HEK293 (cell line): ENCODE data around the gene SAMD1.

ENCODE experiments used
- CTCF ChIP-seq: fragments of 450-650 bp; formaldehyde crosslinking; IDR thresholded peaks from 2 replicates; pipeline ENCODE4 v1.5.1; 2016; ENCODE audit warnings: missing biosample characterization, missing genetic modification characterization
- SETDB1 ChIP-seq: IDR thresholded peaks from one replicate; pipeline ENCODE4 v1.6.1; 2017; ENCODE audit warnings: mild to moderate bottlenecking, low read length, moderate library complexity, mixed read lengths; ENCODE audit not compliant: insufficient read length
- TRIM28 ChIP-seq: IDR thresholded peaks from 2 replicates; pipeline ENCODE4 v1.6.1; 2011; ENCODE audit warnings: low read length, control low read depth, borderline replicate concordance
- ZNF423 ChIP-seq: fragments of 450-650 bp; formaldehyde crosslinking; IDR thresholded peaks from 2 replicates; pipeline ENCODE4 v1.5.1; 2016; ENCODE audit warnings: missing biosample characterization, missing genetic modification characterization
- ZNF501 ChIP-seq: fragments of 450-650 bp; formaldehyde crosslinking; IDR thresholded peaks from 2 replicates; pipeline ENCODE4 v1.5.1; 2016; ENCODE audit warnings: missing biosample characterization, missing genetic modification characterization
- ZNF843 ChIP-seq: fragments of 450-650 bp; formaldehyde crosslinking; IDR thresholded peaks from 2 replicates; pipeline ENCODE4 v1.5.1; 2016; ENCODE audit warnings: missing biosample characterization, missing genetic modification characterization

GRCh38 chr19:14117668-14118164 is 27.2 kb upstream of the SAMD1 start, which contains the start of gene PRKACA:
- TF ChIP-seq SETDB1: no peak
- no peak for TF ChIP-seq ZNF501 (tag by site-specific recombination)
- TF ChIP-seq CTCF (tag by site-specific recombination): no peak
- TF ChIP-seq TRIM28: no peak
- TF ChIP-seq ZNF843 (tag by site-specific recombination): no peak
- no peak for TF ChIP-seq ZNF423
